ENCODE results near the gene LRRC17.

LRRC17 gene

GRCh38 chr7:102988631-102989560 is 76.1 kb downstream of the LRRC17 start:
- DNase-seq (ENCODE audit: low read depth): no peak

DNA sequence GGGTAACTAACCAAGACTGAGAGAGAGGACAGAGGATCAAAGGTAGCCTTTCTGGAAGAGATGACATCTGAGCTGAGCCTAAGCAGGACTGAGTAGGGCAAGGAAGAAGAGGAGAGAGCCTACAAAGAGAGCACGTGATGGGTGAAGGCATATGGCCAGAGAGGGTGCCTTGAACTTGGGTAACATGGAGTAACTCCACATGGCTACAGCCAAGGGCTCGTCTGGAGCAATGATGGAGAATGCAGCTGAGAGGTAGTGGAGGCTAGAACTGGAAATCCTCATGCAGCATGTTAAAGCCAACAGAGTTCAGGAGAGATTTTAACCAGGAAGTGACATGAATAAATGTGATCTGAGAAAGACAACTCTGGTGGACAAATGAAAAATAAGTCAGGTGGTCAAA is 77.8 kb downstream of the LRRC17 start:
- DNase-seq (ENCODE audit: low read depth): no peak

GRCh38 chr7:102991077-102991539 is 78.3 kb downstream of the LRRC17 start:
- DNase-seq (ENCODE audit: low read depth): no peak

DNA sequence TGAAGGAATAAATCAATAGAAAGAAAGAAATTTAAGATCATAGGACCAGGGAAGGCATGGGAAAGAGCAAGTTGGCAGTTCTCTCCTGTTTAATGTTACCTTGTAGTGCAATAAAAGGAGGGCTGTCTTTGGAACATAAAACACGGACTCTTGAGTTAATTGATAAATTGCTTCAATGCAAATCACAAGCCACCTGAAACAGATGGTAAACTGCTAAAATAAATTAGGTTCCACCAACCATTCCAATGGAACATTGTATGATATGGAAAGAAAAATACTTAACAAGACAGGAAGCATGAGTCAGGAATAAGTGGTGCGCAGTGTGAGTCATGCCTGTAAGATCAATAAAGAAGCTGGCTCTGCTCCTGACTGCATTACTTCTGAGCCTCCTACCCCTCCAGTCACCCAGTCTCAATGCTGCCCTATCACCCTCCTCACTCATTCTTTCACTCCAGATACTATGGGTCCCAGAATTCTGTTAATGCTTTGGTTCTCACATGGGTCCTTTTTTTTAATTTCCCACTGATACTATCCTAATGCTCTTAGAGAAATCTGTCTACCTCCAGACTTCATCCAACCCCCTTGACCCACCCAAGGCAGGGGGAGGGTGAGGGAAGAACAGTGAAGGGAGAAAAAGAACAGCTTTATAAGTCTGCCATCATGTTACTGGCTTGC is 78.9 kb downstream of the LRRC17 start:
- no peak for DNase-seq (ENCODE audit: low read depth)

GRCh38 chr7:102992509-102992937 is 79.7 kb downstream of the LRRC17 start:
- DNase-seq (ENCODE audit: low read depth): no peak

- DNase-seq (ENCODE audit: low read depth): peak; percentile 88
Measured at GRCh38 chr7:102992938-102993717, 80.3 kb downstream of the LRRC17 start.

DNA sequence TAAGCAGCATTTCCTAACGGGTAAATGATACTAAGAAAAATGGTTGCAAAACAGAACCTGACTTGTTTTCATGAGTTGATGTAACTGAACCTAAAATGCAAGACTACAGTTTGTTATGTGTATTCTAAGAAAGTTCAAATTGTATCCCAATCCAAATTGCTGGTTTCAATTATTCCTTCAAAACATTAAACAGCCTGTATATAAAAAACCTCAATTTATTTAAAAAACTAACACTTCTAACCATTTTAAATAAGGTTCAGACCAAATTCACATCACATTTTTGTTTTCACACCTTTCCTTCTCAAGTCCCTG is 80.9 kb downstream of the LRRC17 start:
- DNase-seq (ENCODE audit: low read depth): no peak

DNA sequence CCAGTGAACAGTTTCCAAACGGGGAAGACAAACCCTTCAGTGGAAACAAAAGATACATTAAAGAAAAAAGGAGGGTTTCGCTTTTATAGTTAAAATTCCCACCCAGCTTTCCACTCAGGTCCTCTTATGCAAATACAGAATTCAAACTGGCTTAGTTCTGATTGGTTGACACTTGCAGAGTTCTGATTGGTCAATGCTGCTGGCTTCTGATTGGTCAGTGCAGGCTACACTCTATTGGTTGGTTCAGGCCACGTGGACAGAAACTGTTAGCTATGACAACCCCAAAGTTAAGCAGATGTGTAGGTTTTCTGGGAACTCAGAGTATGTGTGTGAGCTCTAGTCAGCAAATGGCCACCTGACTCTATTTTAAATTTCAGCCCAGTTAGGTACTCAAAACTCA is 81.8 kb downstream of the LRRC17 start:
- no peak for DNase-seq (ENCODE audit: low read depth)

Measured in CMK (cell line).